MM.1S (cell line): ENCODE measurements around the gene ZNF366.

Source experiments
- EZH2 ChIP-seq: fragments of 300-600 bp; sonication (generic); optimal IDR thresholded peaks from 2 replicates; pipeline ENCODE3; 2017; ENCODE audit warnings: low read depth, mild to moderate bottlenecking, antibody characterized with exemption, low read length, mixed read lengths
- TF ChIP-seq, protein P1 (sequence below): fragments of 300-600 bp; sonication (generic); IDR thresholded peaks from 2 replicates; pipeline ENCODE4 v1.5.1; 2016; ENCODE audit warnings: antibody characterized with exemption, low read length, mixed read lengths

DNA sequence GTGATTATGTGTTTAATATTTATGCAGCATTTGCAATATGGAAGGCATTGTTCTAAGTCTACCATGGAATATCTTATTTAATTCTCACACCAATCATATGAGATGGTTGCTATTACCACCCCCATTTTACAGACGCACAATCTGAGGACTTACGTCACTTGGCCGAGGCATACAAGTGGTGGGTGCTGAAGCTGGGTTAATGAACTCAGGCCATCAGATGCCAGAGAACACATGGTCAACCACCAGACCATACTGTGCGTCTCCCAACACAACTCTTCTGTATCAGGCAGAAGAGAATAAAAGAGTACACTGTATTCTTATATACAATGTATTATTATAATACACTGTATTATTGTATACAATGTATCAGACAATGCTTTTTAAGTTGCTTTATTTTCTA is 59.5 kb downstream of the ZNF366 start:
- TF ChIP-seq, protein P1, sequence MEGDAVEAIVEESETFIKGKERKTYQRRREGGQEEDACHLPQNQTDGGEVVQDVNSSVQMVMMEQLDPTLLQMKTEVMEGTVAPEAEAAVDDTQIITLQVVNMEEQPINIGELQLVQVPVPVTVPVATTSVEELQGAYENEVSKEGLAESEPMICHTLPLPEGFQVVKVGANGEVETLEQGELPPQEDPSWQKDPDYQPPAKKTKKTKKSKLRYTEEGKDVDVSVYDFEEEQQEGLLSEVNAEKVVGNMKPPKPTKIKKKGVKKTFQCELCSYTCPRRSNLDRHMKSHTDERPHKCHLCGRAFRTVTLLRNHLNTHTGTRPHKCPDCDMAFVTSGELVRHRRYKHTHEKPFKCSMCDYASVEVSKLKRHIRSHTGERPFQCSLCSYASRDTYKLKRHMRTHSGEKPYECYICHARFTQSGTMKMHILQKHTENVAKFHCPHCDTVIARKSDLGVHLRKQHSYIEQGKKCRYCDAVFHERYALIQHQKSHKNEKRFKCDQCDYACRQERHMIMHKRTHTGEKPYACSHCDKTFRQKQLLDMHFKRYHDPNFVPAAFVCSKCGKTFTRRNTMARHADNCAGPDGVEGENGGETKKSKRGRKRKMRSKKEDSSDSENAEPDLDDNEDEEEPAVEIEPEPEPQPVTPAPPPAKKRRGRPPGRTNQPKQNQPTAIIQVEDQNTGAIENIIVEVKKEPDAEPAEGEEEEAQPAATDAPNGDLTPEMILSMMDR = no peak
- no peak for TF ChIP-seq EZH2
